Measurements from ENCODE around the gene BLOC1S4.
"Not testable (repeated sequence)": the region's sequence is repeated elsewhere in the genome, so short reads cannot be mapped to it uniquely, and the experiment has no call there.

Gene BLOC1S4

DNA sequence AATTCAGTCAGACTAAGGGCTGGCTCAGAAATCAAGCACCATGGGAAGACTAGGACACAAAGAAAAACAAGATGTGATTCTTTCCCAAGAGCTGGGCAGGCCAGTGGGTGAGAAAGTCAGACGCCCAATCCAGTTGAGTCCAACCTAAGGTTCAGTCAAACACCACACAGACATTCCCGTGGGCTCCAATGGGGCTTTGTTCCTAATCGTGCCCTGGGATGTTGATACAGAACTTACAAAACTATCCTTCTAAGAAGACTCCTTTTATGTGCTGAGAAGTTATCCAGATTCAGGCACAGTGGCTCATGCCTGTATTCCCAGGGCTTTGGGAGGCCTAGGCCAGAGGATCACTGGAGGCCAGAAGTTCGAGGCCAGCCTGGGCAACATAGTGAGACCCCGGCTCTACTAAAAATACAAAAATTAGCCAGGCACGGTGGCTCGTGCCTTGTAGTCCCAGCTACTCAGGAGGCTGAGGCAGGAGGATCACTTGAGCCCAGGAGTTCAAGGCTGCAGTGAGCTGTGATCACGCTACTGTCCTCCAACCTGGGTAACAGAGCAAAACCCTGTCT is 3.7 kb downstream of the BLOC1S4 start:
- no peak for DNase-seq

- DNase-seq: peak; percentile 89
Measured at GRCh38 chr4:6720202-6720699, 4.3 kb downstream of the BLOC1S4 start.

DNA sequence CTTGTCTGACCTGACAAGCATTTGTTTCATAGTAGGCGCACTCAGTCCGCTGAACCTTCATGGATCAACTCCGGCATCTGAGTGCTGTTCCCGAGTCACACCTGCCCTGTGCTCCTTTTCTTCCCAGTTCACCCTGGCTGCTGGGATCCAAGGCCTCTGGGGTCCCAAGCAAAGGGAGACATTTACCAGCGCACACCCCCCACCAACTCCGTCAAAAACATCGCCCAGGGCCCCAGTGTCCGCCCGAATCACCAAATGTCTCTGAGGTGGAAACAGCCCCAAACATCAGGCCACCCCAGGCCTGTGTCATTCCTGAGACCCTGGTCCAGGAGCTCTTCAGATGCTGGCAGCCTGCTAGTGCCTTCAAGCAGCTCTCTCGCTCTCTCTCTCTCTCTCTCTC is 5.1 kb downstream of the BLOC1S4 start:
- no peak for DNase-seq

GRCh38 chr4:6722891-6723290 is 6.9 kb downstream of the BLOC1S4 start:
- no peak for DNase-seq

GRCh38 chr4:6723851-6724250 is 7.9 kb downstream of the BLOC1S4 start:
- no peak for DNase-seq

GRCh38 chr4:6724421-6725111 is 8.6 kb downstream of the BLOC1S4 start:
- no peak for DNase-seq

GRCh38 chr4:6725427-6725961 is 9.5 kb downstream of the BLOC1S4 start:
- not testable (repeated sequence) for DNase-seq

DNA sequence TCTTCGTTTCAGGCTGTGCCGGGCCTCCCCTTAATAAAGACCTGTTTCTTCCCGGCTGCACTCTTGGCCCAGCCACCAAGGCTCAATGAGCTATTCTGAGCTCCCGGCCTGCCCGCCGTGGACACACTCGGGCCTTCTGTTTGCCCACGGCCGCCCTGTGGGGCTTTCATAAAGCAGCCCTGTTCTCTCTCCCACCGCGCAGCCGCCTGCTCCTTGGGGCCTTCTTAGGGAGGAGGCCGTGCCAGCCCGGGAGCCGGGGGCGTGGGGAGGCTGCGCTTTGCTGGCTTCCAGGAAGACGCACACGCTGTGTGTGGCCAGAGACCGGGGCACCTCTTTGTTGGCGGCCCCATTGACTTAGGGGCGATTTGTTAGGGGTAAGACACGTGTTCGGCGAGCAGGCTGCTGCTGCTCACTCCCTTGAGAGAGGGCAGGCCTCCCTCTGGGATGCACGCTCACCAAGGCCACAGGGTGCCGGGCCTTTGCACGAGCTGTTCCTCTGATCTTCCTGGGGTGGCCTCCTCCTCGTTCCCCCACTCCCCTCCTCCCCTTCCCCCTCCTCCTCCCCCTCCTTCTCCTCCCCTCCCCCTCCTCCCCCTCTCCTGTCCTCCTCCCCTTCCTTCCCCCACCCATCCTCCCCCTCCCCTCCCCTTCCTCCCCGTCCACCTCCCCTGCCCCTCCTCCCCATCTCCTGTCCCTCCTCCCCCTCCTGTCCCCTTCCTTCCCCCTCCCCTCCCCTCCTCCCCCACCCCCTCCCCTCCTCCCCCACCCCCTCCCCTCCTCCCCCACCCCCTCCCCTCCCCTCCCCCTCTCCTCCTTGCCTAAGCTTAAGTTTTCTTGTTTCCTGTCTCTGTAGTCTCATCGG is 11.3 kb downstream of the BLOC1S4 start:
- no peak for DNase-seq

- no peak for DNase-seq
Measured at GRCh38 chr4:6727943-6728250, 11.9 kb downstream of the BLOC1S4 start.

- no peak for DNase-seq
Measured at GRCh38 chr4:6728320-6729029, 12.5 kb downstream of the BLOC1S4 start.

DNA sequence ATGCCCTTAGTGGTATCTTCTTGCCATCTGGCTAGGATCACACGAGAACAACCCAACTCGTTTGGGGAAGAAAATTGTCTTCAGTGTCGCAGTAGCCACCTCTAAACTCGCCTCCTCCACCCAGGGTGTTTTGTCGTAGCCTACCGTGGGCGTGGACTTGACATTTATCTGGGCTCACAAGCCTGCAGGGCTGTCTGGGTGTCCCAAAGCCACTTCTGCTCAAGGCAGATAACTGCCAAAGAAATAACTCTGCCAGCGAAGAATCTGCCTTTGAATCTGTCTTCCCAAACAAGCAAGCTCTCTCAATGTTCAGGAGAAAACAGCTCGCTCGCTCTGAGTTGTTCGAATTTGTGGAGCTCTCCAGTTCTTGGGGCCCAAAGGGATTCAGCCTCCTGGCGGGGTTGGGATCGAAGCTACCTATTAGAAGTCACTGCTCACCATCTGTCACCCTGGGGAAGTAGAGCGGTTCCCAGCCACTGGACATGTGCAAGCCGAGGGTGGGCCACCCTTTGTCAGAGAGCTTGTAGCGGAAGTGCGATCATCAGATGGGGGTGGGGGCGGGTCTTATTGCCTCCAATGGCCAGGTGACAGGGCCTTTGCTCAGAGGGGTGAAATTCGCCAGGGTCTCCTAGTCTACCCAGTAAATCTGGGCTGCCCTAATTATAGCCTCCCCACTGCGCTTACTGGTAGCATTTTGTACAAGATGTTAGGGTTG is 14.8 kb downstream of the BLOC1S4 start:
- DNase-seq: peak; percentile 20

GRCh38 chr4:6731318-6731675 is 15.3 kb downstream of the BLOC1S4 start:
- DNase-seq: no peak

GRCh38 chr4:6731780-6732179 is 15.8 kb downstream of the BLOC1S4 start:
- DNase-seq: no peak

GRCh38 chr4:6732441-6733357 is 16.7 kb downstream of the BLOC1S4 start:
- no peak for DNase-seq

DNA sequence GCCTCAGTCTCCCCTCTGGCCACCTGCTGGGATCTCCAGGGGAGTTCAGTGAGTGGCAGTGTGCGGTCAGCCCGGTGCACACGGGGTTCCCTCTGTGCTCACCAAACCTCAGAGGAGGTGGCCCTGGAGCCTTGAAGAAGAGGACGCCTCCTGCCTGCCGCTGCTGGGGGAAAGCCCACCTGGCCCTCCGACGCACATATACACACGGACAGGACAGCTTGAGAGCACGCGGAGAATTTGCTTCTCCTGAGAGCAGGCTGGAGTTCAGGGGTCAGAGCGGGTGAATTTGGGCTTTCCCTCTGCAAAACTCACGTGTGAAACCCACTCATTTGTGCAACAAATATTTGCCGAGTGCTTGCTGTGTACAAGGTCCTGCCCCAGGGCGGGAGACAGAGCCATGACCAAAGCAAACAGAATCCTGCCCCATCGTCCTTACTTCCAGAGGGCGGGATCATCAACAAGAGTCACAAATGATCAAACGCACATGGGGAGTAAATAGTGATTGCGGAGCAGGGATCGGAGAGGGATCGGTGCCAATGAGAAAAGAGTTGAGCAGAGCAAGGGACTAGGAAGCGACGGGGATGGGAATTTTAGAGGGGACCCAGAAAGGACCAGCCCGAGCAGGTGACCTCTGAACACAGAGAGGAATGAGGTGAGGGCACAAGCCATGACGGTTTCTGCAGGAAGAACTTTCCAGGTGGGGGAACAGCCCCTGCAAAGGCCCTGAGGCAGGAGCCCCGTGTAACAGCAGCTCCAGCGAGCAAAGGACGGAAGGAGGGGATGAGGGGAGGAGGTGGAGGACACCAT is 17.6 kb downstream of the BLOC1S4 start:
- no peak for DNase-seq

- DNase-seq: no peak
Measured at GRCh38 chr4:6734165-6734786, 18.3 kb downstream of the BLOC1S4 start.

- no peak for DNase-seq
Measured at GRCh38 chr4:6739920-6740319, 23.9 kb downstream of the BLOC1S4 start.

- no peak for DNase-seq
Measured at GRCh38 chr4:6740347-6740746, 24.4 kb downstream of the BLOC1S4 start.

DNA sequence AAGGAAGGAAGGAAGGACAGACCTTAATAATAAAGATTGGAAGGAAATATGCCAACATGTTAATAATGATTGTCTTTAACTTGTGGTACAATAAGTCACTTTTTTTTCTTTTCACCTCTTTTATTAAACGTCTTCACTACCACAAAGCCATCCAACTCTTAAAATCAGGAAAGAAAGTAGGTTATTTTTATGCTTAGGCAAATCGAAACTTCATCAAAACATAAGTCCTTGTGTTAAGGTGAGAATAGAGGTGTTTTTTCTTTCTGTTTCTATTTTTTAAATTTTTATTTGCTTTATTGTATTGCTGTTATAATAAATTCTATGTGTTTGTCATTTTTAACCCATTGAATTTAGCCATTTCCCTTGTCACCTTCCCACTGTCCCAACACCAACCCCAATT is 26.5 kb downstream of the BLOC1S4 start:
- no peak for DNase-seq

- DNase-seq: no peak
Measured at GRCh38 chr4:6742989-6743388, 27.0 kb downstream of the BLOC1S4 start.

All from activated CD4-positive, alpha-beta T cell treated with anti-CD3 and anti-CD28 coated beads for 48 hours (primary cell).